GM10847 (cell line): ENCODE data around the gene CHRND.

Experiments used
- POLR2A ChIP-seq: IDR thresholded peaks from 2 replicates; pipeline ENCODE4 v1.6.1; 2011; ENCODE audit not compliant: insufficient read length; ENCODE audit errors: extremely low read depth

Gene CHRND

DNA sequence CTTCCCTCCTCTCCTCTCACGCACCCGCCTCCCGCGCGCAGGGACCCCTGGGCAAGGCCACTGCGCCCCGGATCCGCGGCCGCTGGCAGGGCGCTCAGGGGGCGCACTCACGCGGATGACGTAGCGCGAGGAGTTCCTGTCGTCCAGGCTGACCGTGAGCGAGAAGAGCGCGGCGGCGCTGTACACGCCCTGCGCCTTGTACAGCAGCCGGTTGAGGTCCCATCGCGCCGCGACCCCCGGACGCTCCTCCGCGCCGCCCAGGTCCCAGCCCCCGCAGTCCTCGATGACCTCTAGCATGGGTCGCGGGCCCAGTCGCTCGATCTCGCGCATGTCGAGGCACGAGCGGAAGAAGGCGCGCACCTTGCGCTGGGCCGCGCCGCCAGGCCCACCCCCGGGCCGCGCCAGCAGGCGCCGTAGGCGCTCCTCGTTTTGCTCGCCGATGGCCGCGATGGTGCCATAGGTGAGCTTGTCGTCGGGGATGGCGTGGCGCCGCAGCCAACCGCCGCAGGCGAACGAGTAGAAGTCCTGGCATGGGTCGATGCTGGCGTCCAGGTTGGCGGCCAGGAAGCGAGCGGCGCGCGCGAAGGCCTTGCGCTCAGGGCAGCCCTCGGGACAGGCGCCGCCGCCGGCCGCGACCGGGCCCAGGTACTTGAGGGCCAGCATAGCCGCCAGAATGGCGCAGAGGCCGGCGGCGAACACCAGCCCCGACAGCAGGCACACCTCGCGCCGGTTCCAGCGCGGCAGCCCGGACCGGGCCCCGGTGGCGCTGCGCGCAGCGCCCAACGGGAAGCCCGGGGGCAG, 40.0 kb upstream of the CHRND start:
- no peak for TF ChIP-seq POLR2A

DNA sequence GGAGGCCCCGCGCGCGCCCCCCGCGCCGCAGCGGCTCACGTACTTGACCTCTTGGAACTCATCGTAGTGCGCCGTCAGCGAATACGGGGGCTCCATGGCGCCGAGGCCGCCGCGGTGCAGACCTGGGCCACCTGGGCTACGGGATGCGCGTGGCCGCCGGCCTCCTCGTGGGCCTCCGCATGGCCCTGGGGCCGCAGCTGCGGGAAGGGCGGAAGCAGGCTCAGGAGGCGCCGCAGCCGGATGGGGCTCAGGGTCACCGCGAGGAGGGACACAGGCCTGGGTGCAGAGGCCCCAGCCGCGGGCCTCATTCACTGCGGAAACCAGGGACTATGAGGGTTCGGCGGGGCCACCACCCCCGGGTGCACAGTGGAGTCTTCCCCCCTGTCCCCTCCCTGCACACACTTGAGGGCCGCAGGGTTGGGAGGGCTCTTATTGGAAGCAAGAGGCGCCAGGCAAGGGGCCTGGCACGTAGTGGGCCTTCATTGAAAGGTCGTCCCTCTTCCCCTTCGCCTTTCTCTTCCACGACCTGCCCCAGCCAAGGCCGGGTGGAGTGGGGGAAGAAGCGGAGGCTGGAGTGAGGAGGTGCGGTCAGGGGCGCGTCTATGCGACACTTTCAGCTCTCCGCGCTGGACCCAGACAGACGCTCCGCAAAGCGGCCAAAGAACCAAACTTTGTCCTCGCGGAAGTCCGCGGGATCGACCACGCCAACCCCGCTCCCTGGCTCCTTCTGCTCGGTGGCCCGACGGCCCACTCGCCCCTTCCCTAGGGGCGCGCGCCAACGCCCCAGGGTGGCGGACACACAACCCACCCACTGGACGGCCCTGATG, 39.2 kb upstream of the CHRND start:
- TF ChIP-seq POLR2A: no peak

DNA sequence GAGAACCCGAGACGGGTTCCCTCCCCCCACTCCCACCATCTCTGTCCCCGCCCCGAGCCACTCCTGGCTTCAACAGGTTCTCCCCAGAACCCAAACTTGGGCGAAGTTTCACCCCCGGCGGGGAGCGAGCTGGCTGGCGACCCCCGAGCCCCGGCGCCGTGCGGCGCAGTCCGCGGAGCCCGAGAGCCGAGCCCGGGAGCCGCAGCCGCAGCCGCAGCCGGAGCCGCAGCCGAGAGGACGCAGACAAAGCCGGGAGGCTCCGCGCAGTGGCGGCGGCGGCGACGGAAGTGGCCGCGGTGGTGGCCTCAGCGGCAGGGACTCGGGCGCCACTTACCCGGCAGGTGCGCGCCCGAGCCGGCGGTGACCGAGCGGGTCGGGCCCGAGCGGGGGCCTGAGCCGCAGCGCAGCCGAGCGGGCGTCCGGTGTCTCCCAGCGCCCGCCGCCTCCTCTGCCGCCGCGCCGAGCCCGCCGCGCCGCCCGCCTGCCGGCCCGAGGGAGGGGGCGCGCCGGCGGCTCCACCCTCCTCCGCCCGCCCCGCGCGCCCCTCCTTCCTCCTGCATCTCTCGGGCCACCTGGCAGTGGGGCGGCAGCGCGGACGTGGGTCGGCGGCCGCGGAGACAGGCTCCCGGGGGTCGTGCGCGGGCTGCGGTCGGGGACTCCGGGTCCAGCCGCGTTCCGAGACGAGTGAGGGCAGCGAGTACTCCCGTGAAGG, 38.4 kb upstream of the CHRND start, which contains the start of gene ECEL1:
TSS of gene ECEL1 (minus strand) at position 450 of the 712 bp plus-strand sequence. CDS start 1,181 bp downstream, outside the sequence.
- no peak for TF ChIP-seq POLR2A

DNA sequence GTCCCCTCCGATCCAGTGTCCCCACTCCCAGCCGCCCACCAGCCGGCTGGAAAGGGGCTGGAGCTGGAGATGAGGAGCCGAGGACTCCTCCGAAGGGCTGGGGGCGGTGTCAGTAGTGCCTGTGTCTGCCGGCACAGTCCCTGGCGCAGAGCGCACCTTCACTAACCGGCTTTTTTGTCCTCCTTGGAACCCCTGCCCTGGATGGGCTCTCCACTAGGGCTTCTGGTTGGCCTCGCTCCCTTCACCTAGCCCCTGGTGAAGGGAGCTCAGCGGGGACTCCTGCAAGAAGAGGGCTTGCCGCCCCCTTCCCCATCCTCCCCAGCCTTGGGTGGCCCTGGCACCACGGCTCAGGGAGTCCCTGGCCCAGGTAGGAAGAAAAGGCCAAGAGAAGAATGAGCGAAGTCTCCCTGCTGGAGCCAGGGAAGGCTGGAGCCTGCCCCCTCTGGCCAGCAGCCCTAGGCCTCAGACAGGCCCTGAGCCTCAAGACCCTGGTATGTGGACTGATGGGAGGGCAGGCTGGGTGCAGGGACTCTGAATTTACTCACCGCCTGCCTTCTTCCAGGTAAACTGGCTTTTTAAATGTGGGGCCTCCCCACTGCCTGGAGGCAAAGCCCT, 37.8 kb upstream of the CHRND start:
- TF ChIP-seq POLR2A: no peak

DNA sequence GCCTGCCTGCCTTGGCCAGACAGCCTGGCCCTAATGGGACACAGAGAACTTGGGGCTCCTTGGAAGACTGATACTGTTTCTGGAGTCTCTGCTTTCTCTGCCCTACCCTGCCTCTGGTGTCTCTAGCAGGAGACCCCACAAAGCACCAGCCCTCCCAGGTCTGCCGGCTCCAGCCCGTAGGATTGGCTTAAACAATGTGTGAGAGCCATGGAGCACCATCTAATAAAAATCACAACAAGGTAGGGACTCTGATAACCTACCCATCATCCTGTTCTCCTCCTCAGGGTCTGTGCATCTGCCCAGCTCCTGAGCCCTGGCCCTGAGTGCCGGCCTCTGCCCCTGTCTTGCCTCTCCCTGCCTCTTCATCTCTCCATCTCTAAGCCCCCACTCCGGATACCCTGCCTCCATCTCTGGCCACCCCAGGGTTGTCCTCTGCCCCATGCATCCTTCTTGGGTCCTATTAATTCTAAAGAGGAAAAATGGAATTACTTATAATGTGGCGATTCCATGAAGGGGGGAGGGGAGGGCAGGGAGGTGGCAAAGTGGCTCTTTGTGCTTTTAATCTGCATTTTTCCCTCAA, 37.1 kb upstream of the CHRND start:
- no peak for TF ChIP-seq POLR2A

DNA sequence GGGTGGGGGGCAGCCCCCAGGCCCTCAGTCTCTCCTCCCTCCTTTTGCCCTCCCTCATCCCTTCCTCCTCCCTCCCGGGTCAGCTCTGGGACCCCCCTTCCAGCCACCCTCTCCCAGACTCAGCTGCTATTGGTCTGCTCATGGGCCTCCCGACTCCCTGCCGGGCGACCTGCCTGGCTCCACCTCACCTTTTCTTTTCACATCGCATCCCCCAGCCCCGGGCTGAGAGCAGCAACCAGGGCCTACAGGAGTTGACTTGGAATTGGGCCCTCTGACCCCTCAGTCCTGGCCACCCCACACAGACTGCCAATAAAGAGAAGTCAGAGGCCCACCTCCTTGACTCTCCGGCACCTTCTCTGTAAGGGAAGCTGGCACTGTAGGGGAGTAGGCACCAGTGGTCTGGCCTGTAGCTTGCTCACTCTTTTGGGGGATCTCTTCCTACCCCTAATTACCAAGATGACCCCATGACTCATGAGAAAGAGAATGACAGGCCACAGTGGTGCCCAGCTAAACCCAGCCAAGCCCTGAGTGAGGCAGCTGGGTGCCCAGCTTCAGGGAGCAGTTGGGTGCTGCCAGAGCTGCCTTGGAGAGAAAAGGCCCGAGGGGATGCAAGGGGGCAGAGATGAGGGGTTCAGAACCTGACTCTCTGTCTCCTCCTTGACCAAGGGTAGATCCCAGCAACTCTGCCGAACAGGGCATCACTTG, 36.3 kb upstream of the CHRND start:
- no peak for TF ChIP-seq POLR2A

DNA sequence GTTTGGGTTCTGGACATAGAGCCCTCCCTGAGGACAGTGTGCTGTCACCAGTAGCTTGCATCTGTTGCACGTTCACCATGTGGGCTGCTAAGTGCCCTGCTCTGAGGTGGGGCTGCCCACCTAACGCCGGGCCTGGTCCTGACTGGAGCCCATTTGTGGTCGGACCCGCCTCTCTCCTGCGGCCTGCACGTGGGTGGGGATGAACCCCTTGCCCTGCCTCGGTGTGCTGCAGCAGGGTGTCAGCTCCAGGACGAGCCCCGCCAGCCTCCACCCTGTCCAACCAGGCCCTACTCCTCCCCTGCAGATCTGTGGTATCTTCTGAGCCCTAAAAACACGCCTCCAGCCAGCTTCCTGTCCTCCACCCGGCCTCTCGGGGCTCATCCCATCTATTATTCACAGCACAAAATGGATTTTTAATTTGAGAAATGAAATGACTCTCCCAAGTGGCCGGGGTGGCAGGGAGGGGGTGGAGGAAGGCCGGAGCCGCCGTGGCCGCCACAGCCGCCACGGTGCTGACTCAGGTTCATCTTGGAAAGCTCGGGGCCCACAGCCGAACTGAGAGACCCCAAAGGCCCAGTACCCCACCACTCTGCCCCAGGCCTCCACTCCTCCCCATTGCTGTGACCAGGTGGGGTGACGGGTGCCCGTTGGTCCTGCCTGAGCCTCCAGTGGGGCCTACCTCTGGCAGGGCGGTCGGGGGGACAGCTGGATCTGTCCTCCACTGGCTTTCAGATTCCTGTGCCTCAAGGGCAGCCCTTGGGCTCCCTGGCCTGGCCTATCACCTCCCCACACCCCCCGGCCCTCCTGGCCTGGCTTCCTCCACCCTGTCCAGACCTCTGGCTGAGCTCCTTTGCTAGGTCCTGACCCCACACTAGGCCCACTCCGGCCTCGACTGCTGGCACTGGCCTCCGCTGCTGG, 35.5 kb upstream of the CHRND start:
- no peak for TF ChIP-seq POLR2A

DNA sequence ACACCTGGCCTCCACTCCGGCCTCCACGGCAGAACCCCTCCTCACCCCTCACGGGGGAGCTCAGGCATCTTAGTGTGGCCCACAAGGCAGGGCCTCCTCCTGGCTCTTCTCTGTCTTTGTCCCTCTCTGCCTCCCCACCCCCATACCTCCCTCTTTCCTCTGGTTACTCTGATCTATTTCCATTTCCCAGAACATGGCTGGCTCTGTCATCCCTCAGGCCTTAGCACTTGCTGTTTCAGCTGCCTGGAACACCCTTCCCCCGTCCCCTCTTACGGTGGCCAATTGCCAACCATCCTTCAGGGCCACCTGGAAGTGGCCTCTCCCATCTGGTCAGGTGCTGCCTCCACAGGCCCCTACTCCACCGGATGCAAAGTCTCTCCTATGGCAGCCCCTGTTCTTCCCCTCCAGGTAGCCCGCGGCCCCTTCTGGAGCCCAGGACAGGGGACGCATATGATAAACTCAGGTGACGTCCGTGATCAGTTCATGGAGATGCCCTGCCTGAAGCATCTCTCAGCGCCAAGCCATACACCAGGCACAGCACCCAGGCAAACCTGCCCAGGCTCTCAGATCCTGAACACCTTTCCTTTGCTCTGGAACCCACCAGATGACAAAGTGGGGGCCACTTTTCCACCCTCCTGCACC, 34.7 kb upstream of the CHRND start:
- TF ChIP-seq POLR2A: no peak

DNA sequence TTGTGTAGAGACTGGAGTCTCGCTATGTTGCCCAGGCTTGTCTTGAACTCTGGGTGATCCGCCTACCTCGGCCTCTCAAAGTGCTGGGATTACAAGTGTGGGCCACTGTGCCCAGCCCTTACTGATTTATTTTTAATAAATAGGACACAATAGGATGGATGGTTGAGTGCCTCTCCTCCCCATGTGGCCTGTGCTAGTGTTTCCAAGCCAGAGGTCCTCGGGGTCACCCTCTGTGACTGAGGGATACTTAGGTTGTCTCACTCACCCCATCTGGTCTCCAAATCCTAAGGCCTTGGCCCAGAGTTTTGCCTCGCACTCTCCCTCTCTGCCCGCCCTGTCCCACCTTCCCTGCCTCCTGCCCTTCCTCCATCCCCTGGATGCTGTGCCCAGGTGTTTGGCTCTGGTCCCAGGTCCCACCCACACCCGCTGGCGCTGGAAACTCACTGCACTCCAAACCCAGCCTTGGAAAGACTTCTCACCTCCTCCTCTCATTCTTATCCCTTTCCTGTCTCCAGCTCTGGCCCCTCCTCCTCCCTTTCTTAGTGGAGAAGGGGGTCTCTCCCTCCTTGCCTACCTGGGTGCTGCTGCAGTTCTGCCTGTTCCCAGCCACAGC, 33.6 kb upstream of the CHRND start:
- TF ChIP-seq POLR2A: no peak

DNA sequence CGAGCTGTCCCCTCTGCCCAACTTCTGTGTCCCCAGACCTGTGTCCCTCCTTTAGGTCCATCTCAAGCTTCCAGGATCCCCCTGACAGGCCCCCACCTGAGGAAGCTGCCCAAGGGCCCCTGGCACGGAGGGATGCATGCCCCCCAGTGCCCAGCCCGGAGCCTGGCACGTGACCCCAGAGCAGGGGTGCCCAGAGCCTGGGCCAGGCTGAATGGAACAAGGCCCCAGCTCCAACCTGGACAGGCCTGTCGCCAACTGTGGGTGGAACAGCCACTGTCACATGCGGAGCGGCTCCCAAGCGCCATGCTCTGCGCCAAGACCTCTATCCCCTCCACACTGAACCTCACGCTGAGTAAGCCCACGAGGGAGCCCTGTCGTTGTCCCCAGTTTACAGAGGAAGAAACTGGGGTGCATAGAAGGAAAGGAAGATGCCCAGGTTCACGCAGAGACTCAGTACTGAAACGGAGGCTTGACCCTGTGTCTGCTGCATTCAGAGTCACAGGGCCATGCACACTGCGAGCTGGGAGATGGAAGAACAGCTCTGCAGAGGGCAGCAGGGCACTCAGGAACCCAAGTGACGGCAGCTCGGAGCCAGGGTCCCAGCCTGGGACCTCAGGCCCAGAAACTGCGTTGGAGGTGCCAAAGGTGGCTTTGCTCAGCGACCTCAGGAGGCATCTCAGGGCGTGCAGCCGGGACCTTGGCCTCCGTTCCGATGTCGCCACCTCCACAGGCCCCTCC, 32.8 kb upstream of the CHRND start:
- no peak for TF ChIP-seq POLR2A

DNA sequence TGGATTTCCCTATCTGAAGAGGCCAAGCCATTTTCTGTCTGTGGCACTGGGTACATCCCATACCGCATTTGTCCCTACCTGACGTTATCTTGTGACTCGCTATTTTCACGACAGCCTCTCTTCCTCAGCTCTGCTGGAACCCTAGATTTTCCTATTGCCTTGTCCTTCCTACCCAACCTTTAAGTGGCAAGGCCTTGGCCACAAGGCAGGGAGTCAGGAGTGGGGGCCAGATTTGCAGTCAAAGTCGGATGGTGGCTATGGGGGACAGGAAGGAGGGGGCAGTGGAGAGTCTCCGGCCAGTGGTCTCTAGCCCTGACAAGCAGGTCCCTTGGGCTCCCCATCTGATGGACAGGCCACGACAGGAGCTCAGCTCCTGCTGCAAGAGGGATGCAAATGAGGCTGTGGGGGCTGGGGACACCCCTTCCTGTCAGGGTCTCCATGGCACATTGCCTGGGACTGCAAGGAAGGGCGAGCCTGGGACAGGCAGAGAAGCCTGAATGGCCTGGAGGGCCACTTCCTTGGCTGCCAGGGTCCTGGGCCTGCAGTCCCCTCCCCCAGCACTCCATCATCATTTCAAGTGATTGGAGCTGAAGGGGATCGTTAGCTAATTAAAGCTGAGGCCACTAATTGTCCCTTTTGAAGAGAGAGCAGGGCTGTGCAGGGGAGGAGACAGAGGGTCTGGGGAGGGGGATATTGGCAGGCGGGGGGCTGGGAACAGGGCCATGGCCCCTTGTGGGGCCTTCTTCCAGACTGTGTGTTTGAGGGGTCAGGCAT, 32.1 kb upstream of the CHRND start:
- no peak for TF ChIP-seq POLR2A
